Suprapubic skin (tissue), 4 donors: ENCODE measurements around the gene HSP90AB1. TPM values are rescaled to one million over a fixed set of nuclear protein-coding genes. Genes with fewer than 3 reads are reported as not detected.
A peak's percentile ranks its signal among the peaks of the same experiment; 100 is the strongest.

ENCODE experiments used
- DNase-seq, 2 donors: peaks; one replicate each; pipeline ENCODE4 v3.0.0-alpha.2; 2019; ENCODE audit warnings: low spot score in 2 of 2
- H3K27ac ChIP-seq: fragments of 200-600 bp; sonication (generic); one replicate; pipeline ENCODE4 v1.5.1; 2019
- H3K27me3 ChIP-seq: fragments of 200-600 bp; sonication (generic); one replicate; pipeline ENCODE4 v1.5.1; 2019
- H3K36me3 ChIP-seq: fragments of 200-600 bp; sonication (generic); one replicate; pipeline ENCODE4 v1.5.1; 2019
- H3K4me1 ChIP-seq: fragments of 200-600 bp; sonication (generic); one replicate; pipeline ENCODE4 v1.5.1; 2019
- H3K4me3 ChIP-seq: fragments of 200-600 bp; sonication (generic); one replicate; pipeline ENCODE4 v1.5.1; 2019; ENCODE audit warnings: mild to moderate bottlenecking
- H3K9me3 ChIP-seq: fragments of 200-600 bp; sonication (generic); one replicate; pipeline ENCODE4 v1.5.1; 2019
- CTCF ChIP-seq, 2 donors: fragments of 200-600 bp in 1 of 2; fragments of 450-650 bp in 1 of 2; sonication (generic) in 1 of 2; IDR thresholded peaks; one replicate each; pipeline ENCODE4 v1.5.1; 2016 to 2019; ENCODE audit warnings: antibody characterized with exemption in 2 of 2, mild to moderate bottlenecking in 1 of 2, moderate library complexity in 1 of 2
- EP300 ChIP-seq: sonication (generic); formaldehyde crosslinking; IDR thresholded peaks from one replicate; pipeline ENCODE4 v1.6.1; 2017; ENCODE audit warnings: antibody characterized with exemption
- POLR2A ChIP-seq, 2 donors: fragments of 450-650 bp; IDR thresholded peaks; one replicate each; pipeline ENCODE4 v1.6.1; 2017; ENCODE audit warnings: antibody characterized with exemption in 2 of 2, mild to moderate bottlenecking in 2 of 2, moderate library complexity in 2 of 2
- POLR2AphosphoS5 ChIP-seq, 3 donors: sonication (generic); formaldehyde crosslinking; IDR thresholded peaks; one replicate each; pipeline ENCODE4 v1.6.1; 2017; ENCODE audit warnings: antibody characterized with exemption in 3 of 3
- WGBS: methylation state at CpG from one replicate; pipeline ENCODE4 v1.1.5; 2018; 5-methylcytosine and 5-hydroxymethylcytosine counted together
- total RNA-seq, 4 donors: library from RNA; depleted of rRNA; stranded (reverse); fragments of >200 nt; gene quantifications; one replicate each; pipeline ENCODE4 v1.1.0, GENCODE V29; 2016

The HSP90AB1 gene
- total RNA-seq, 4 donors from 2014 or later, result 450 to 830 (median 678) TPM

GRCh38 chr6:44224029-44224964 is 22.6 kb upstream of the HSP90AB1 start:
- 20% methylated on average over 9 of the region's 18 CpGs for WGBS
- H3K36me3 ChIP-seq, result no peaks in the 10 kb centered on the region
- no peak for TF ChIP-seq EP300
- no peak for TF ChIP-seq POLR2AphosphoS5 (IDR thresholded peaks at IDR 0.05)
- no peak for TF ChIP-seq POLR2A (IDR thresholded peaks at IDR 0.05)
- no peak for TF ChIP-seq CTCF (IDR thresholded peaks at IDR 0.05)
- no peaks in the 10 kb centered on the region for H3K27me3 ChIP-seq
- H3K9me3 ChIP-seq, result no peaks in the 10 kb centered on the region
- H3K27ac ChIP-seq, result peak overlapping the region; percentile 92
- no peak for DNase-seq
- H3K4me1 ChIP-seq, result peaks cover 95% of the 10 kb centered on the region
- H3K4me3 ChIP-seq, result peak overlapping the region; percentile 81

GRCh38 chr6:44224965-44225305 is 22.0 kb upstream of the HSP90AB1 start:
- no peak for TF ChIP-seq EP300
- TF ChIP-seq POLR2A (IDR thresholded peaks at IDR 0.05), result no peak
- no peak for TF ChIP-seq CTCF (IDR thresholded peaks at IDR 0.05)
- TF ChIP-seq POLR2AphosphoS5 (IDR thresholded peaks at IDR 0.05), result no peak
- no peaks in the 10 kb centered on the region for H3K9me3 ChIP-seq
- peaks cover 89% of the 10 kb centered on the region for H3K4me1 ChIP-seq
- WGBS, result 69% methylated on average over 4 of the region's 4 CpGs
- H3K36me3 ChIP-seq, result peaks cover 4% of the 10 kb centered on the region
- H3K4me3 ChIP-seq, result peak overlapping the region; percentile 81
- no peak overlapping the region for H3K27ac ChIP-seq
- DNase-seq, result no peak
- no peaks in the 10 kb centered on the region for H3K27me3 ChIP-seq

GRCh38 chr6:44225579-44226325 is 21.1 kb upstream of the HSP90AB1 start:
- Histone ChIP-seq H3K9me3 (no peaks in the 10 kb centered on the region), H3K4me3 (peak overlapping the region; percentile 10), H3K27ac (no peak overlapping the region), H3K36me3 (peaks cover 12% of the 10 kb centered on the region), H3K27me3 (no peaks in the 10 kb centered on the region), H3K4me1 (peaks cover 82% of the 10 kb centered on the region)
- WGBS, result 85% methylated on average over 8 of the region's 8 CpGs
- no peak for TF ChIP-seq POLR2AphosphoS5 (IDR thresholded peaks at IDR 0.05)
- TF ChIP-seq EP300, result no peak
- no peak for TF ChIP-seq POLR2A (IDR thresholded peaks at IDR 0.05)
- no peak for DNase-seq

GRCh38 chr6:44226368-44227147 is 20.3 kb upstream of the HSP90AB1 start:
- WGBS, result 51% methylated on average over 15 of the region's 15 CpGs
- Histone ChIP-seq H3K9me3 (no peaks in the 10 kb centered on the region), H3K4me3 (peak overlapping the region; percentile 10), H3K27me3 (no peaks in the 10 kb centered on the region), H3K4me1 (peaks cover 74% of the 10 kb centered on the region), H3K36me3 (peaks cover 20% of the 10 kb centered on the region), H3K27ac (no peak overlapping the region)
- DNase-seq, result no peak
- TF ChIP-seq POLR2A (IDR thresholded peaks at IDR 0.05) (no peak), EP300 (no peak), POLR2AphosphoS5 (IDR thresholded peaks at IDR 0.05) (no peak), CTCF (IDR thresholded peaks at IDR 0.05) (no peak)

GRCh38 chr6:44227148-44227793 is 19.6 kb upstream of the HSP90AB1 start:
- 29% methylated on average over 7 of the region's 7 CpGs for WGBS
- Histone ChIP-seq H3K27ac (no peak overlapping the region), H3K4me1 (peaks cover 67% of the 10 kb centered on the region), H3K4me3 (peak overlapping the region; percentile 10), H3K36me3 (peaks cover 28% of the 10 kb centered on the region), H3K27me3 (no peaks in the 10 kb centered on the region), H3K9me3 (no peaks in the 10 kb centered on the region)
- no peak for DNase-seq
- no peak for TF ChIP-seq CTCF (IDR thresholded peaks at IDR 0.05)
- TF ChIP-seq POLR2AphosphoS5 (IDR thresholded peaks at IDR 0.05), result no peak
- TF ChIP-seq EP300, result no peak
- TF ChIP-seq POLR2A (IDR thresholded peaks at IDR 0.05), result no peak
